ENCODE measurements around the gene PTGIR. TPM values are rescaled to one million over a fixed set of nuclear protein-coding genes. Genes with fewer than 3 reads are reported as not detected.
A peak's percentile ranks its signal among the peaks of the same experiment; 100 is the strongest.

Gene PTGIR
- total RNA-seq, 4 donors from 2014 or later: 0.55 to 2.4 (median 2.2) TPM; not detected in 1

DNA sequence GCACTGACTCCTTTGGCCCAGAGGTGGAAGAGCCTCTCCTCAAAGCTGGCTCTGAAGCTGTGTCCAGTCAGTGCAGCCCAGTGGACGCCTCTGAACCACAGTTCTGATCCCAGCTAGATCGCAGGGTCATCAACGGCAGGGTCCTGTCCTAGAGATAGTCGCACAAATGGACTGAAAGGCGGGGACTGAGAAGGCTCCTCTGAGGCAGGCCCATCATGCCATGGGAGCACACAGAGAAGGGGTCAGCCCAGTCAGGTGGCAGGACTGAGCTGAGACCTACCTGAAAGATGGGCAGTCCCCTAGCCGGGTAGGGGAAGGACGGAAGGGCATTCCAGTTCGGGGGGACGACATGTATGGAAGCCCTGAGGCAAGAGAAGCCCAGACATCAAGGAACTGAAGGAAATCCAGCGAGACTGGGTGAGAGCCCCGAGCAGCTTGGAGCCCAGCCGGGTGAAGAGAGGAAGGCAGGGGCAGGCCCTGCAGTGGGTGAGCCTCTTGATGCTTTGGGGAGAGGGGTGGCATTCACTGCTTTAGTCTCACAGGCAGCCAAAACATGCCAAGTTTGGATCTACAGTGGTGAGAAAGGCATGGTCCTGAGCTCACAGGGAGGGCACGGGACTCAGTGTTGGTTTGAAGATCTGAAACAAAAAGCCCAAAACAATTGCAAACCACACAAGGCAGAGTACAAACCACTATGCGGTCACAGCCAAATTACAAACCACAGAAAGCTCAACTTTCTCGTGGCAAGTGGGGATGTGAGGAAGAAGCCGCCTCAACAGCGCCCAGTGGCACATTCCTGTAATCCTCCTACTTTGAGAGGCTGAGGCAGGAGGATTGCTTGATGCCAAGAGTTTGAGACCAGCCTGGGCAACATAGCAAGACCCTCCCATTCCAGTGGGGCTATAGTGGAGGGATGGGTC, 13.8 kb downstream of the PTGIR start:
- intact Hi-C loops (cut with DNase I; ENCODE audit: low total_unique reads) (no loop called here), in situ Hi-C loops (cut with MboI; ENCODE audit: low pct_ligation_motif_present in 1 of 4, low pct_unique_long_range_greater_than_20kb in 1 of 4, low sequenced_read_pairs in 3 of 4) (loop anchor here in 1 of 4 donors (5.0 kb wide), 1 partner anchor 51 kb away; the partner anchor contains the start of gene DACT3)
- Histone ChIP-seq H3K9me3 (no peaks in the 10 kb centered on the region), H3K4me1 (peaks cover 0 to 19% (median 4%) of the 10 kb centered on the region in 4 donors), H3K4me3 (no peak overlapping the region), H3K27ac (no peak overlapping the region), H3K27me3 (no peaks in the 10 kb centered on the region), H3K36me3 (peaks cover 0 to 39% (median 13%) of the 10 kb centered on the region in 4 donors)
- TF ChIP-seq, protein P1, sequence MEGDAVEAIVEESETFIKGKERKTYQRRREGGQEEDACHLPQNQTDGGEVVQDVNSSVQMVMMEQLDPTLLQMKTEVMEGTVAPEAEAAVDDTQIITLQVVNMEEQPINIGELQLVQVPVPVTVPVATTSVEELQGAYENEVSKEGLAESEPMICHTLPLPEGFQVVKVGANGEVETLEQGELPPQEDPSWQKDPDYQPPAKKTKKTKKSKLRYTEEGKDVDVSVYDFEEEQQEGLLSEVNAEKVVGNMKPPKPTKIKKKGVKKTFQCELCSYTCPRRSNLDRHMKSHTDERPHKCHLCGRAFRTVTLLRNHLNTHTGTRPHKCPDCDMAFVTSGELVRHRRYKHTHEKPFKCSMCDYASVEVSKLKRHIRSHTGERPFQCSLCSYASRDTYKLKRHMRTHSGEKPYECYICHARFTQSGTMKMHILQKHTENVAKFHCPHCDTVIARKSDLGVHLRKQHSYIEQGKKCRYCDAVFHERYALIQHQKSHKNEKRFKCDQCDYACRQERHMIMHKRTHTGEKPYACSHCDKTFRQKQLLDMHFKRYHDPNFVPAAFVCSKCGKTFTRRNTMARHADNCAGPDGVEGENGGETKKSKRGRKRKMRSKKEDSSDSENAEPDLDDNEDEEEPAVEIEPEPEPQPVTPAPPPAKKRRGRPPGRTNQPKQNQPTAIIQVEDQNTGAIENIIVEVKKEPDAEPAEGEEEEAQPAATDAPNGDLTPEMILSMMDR (IDR thresholded peaks at IDR 0.05): no peak
- no peak for TF ChIP-seq EP300 (IDR thresholded peaks at IDR 0.05; ENCODE audit: low read depth)
- 69 to 75% methylated on average over 7 to 17 of the region's 17 CpGs for WGBS, 2 donors (ENCODE audit: low coverage in 1 of 2)
- DNase-seq: peak; percentile 15

DNA sequence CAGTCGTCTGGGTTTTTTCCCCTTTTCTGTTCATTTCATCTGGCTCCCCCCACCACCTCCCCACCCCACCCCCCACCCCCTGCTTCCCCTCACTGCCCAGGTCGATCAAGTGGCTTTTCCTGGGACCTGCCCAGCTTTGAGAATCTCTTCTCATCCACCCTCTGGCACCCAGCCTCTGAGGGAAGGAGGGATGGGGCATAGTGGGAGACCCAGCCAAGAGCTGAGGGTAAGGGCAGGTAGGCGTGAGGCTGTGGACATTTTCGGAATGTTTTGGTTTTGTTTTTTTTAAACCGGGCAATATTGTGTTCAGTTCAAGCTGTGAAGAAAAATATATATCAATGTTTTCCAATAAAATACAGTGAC, 14.5 kb downstream of the PTGIR start:
- Histone ChIP-seq H3K27ac (no peak overlapping the region), H3K4me3 (no peak overlapping the region), H3K4me1 (peaks cover 3 to 21% (median 4%) of the 10 kb centered on the region in 4 donors), H3K9me3 (no peaks in the 10 kb centered on the region), H3K27me3 (no peaks in the 10 kb centered on the region), H3K36me3 (peaks cover 0 to 40% (median 13%) of the 10 kb centered on the region in 4 donors)
- DNase-seq: peak; percentile 2
- WGBS, 2 donors (ENCODE audit: low coverage in 1 of 2): 53 to 63% methylated on average over 5 of the region's 5 CpGs
- intact Hi-C loops (cut with DNase I; ENCODE audit: low total_unique reads): no loop called here
- in situ Hi-C loops (cut with MboI; ENCODE audit: low pct_ligation_motif_present in 1 of 4, low pct_unique_long_range_greater_than_20kb in 1 of 4, low sequenced_read_pairs in 3 of 4): loop anchor here in 1 of 4 donors (5.0 kb wide), 1 partner anchor 52 kb away; the partner anchor contains the start of gene DACT3
- no peak for TF ChIP-seq EP300 (IDR thresholded peaks at IDR 0.05; ENCODE audit: low read depth)
- no peak for TF ChIP-seq POLR2A (IDR thresholded peaks at IDR 0.05)
- TF ChIP-seq, protein P1 (IDR thresholded peaks at IDR 0.05): no peak
- no peak for TF ChIP-seq POLR2AphosphoS5 (IDR thresholded peaks at IDR 0.05)

DNA sequence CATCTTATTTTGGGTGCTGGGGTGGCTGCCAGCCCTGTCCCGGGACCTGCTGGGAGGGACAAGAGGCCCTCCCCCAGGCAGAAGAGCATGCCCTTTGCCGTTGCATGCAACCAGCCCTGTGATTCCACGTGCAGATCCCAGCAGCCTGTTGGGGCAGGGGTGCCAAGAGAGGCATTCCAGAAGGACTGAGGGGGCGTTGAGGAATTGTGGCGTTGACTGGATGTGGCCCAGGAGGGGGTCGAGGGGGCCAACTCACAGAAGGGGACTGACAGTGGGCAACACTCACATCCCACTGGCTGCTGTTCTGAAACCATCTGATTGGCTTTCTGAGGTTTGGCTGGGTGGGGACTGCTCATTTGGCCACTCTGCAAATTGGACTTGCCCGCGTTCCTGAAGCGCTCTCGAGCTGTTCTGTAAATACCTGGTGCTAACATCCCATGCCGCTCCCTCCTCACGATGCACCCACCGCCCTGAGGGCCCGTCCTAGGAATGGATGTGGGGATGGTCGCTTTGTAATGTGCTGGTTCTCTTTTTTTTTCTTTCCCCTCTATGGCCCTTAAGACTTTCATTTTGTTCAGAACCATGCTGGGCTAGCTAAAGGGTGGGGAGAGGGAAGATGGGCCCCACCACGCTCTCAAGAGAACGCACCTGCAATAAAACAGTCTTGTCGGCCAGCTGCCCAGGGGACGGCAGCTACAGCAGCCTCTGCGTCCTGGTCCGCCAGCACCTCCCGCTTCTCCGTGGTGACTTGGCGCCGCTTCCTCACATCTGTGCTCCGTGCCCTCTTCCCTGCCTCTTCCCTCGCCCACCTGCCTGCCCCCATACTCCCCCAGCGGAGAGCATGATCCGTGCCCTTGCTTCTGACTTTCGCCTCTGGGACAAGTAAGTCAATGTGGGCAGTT, 15.1 kb downstream of the PTGIR start:
- in situ Hi-C loops (cut with MboI; ENCODE audit: low pct_ligation_motif_present in 1 of 4, low pct_unique_long_range_greater_than_20kb in 1 of 4, low sequenced_read_pairs in 3 of 4): loop anchor here in 1 of 4 donors (5.0 kb wide), 1 partner anchor 53 kb away; the partner anchor contains the start of gene DACT3
- Histone ChIP-seq H3K4me1 (peaks cover 4 to 27% (median 9%) of the 10 kb centered on the region in 4 donors), H3K9me3 (no peaks in the 10 kb centered on the region), H3K27me3 (no peaks in the 10 kb centered on the region), H3K27ac (no peak overlapping the region), H3K36me3 (peaks cover 0 to 40% (median 13%) of the 10 kb centered on the region in 4 donors), H3K4me3 (no peak overlapping the region)
- 75 to 82% methylated on average over 4 to 30 of the region's 30 CpGs for WGBS, 2 donors (ENCODE audit: low coverage in 1 of 2)
- TF ChIP-seq, protein P1 (IDR thresholded peaks at IDR 0.05): no peak
- TF ChIP-seq POLR2AphosphoS5 (IDR thresholded peaks at IDR 0.05): no peak
- no peak for TF ChIP-seq EP300 (IDR thresholded peaks at IDR 0.05; ENCODE audit: low read depth)
- no peak for TF ChIP-seq POLR2A (IDR thresholded peaks at IDR 0.05)
- intact Hi-C loops (cut with DNase I; ENCODE audit: low total_unique reads): no loop called here
- DNase-seq: peak; percentile 6

All from transverse colon (tissue), 4 donors.